NCI-H1092 (cell line): ENCODE measurements around the gene DDX51.

Experiments used
- DNase-seq: peaks from one replicate; lab custom pipeline; 2025; lab: John Stamatoyannopoulos, UW

The DDX51 gene

GRCh38 chr12:132167611-132168310, 23.6 kb upstream of the DDX51 start:
- DNase-seq = no peak

DNA sequence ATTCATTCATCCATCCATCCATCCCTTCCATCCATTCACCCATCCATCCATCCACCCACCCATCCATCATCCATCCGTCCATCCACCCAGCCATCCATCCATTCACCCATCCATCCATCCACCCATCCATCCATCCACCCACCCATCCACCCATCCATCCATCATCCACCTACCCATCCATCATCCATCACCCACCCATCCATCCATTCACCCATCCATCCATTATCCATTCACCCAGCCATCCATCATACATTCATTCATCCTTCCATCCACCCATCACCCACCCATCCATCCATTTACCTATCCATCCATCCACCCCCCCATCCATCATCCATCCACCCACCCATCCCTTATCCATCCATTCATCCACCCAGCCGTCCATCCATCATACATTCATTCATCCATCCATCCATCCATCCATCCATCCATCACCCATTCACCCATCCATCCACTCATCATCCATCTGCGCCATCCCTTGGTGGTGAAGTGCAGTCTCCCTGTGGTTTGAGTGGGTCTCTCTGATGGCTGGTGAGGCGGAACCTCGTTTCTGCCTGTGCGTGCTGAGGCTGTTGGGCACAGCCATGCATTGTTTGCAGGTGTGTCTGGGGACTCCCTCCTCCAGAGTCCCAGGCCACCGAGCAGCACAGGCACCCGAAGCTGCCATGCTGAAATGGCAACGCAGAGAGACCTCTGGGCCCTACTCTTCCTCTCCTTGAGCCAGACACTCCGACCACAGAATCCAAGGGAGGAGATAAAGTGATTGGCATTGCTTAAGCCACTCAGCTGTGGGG, 22.9 kb upstream of the DDX51 start:
- DNase-seq = no peak

- DNase-seq = no peak
Observed at GRCh38 chr12:132166093-132166492, 22.0 kb upstream of the DDX51 start.

GRCh38 chr12:132165584-132165983, 21.5 kb upstream of the DDX51 start:
- DNase-seq = no peak

GRCh38 chr12:132164426-132164825, 20.3 kb upstream of the DDX51 start:
- DNase-seq = no peak

- DNase-seq = no peak
Observed at GRCh38 chr12:132163911-132164288, 19.8 kb upstream of the DDX51 start.

- no peak for DNase-seq
Observed at GRCh38 chr12:132163041-132163910, 19.2 kb upstream of the DDX51 start.

DNA sequence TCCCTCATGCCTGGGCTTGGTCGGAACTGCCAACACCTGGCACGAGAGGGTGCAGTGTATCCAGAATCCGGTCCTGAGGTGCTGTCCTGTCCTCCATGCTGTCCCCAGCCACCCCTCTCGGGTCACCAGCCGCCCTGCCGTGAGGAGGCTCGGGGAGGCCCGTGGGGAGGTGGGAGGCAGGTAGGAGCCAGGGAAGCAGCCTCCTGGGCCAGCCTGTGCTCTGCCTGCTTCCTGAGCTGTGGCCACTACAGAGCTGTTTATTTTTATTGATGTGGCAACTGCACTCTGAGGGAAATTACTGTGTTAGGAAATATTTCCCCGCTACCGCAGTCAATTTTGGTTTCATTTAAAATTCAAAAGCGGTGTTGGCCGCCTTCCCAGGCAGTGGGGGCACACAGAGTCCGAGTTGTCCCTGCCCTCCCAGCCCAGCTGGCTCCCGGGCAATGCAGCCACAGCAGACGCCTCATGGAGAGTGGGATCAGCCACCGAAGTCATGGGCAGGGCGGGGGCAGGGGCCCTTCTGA, 18.5 kb upstream of the DDX51 start:
- no peak for DNase-seq

GRCh38 chr12:132161796-132162507, 17.8 kb upstream of the DDX51 start:
- DNase-seq = no peak

GRCh38 chr12:132161036-132161781, 17.1 kb upstream of the DDX51 start:
- no peak for DNase-seq

- DNase-seq = no peak
Observed at GRCh38 chr12:132160601-132161035, 16.5 kb upstream of the DDX51 start.

DNA sequence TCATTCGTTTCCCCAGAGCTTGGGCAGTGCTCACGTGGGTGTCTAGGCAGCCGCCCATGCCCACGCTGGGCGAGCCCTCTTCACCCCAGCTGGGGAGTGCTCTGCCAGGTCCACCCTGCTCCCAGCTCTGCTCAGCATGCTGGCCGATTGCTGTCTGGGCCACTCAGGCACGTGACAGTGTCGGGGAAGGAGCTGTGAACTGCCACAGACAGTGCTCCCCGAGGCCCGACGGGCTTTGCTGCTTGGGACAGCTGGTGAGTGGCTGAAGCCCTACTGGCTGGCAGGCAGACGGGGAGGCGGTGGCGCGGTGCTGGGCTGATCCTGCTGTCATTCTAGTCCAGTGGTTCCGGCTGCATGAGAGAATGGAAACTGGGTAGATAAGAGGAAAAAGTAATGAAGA, 15.9 kb upstream of the DDX51 start:
- DNase-seq = no peak

DNA sequence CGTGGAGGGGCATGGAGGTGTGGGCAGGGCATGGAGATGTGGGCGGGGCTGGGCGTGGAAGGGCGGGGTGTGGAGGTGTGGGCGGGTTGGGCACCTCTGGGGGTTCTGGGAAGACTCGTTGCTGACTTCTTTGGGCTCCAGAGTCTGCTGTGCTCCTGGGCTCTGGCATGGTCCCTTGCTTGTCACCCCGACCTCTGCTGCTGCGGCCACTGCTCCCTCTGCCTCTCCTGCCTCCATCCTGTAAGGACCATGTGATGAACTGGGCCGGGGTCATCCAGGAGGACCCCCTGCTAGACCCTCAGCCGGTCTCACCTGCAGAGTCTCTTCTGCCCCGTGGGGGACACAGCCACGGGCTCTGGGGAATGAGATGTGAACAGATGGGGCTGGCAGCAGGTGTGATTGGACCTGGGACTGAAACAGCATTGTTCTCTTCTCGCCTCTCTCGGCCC, 15.5 kb upstream of the DDX51 start:
- no peak for DNase-seq

- DNase-seq = no peak
Observed at GRCh38 chr12:132158677-132159554, 14.8 kb upstream of the DDX51 start.

- no peak for DNase-seq
Observed at GRCh38 chr12:132157733-132158409, 13.8 kb upstream of the DDX51 start.

DNA sequence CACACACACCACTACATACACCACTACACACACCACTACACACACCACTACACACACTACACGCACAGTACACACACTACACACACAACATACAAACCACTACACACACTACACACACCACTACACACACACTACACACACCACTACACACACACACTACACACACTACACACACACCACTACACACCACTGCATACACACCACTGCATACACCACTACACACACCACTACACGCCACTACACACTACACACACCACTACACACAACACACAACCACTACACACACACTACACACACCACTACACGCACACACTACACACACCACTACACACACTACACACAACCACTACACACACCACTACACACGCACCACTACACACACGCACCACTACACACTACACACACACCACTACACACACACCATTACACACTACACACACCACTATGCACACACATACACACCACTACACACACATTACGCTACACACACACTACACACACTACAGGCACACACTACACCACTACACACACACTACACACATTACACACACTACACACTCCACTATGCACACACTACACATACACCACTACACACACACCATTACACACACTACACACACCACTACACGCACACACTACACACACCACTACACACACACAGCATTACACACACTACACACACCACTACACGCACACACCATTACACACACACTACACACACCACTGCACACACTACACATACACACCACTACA, 12.6 kb upstream of the DDX51 start:
- no peak for DNase-seq

DNA sequence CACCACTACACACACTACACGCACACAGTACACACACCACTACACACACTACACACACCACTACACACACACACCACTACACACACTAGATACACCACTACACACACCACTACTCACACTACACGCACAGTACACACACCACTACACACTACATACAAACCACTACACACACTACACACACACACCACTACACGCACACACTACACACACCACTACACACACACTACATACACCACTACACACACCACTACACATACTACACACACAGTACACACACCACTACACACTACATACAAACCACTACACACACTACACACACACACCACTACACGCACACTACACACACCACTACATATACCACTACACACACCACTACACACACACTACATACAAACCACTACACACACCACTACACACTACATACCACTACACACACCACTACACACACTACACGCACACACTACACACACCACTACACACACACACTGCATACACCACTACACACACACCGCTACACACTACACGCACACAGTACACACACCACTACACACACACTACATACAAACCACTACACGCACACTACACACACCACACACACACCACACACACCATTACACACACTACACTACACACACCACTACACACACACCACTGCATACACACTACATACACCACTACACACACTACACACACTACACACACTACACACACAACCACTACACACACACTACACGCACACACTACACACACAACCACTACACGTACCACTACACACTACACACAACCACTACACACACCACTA, 11.9 kb upstream of the DDX51 start:
- no peak for DNase-seq
